LNCaP clone FGC (cell line): ENCODE data around the gene NPHS2.
A peak's percentile ranks its signal among the peaks of the same experiment; 100 is the strongest.

Experiments
- DNase-seq: peaks from one replicate; pipeline ENCODE4 v3.0.0-alpha.2; 2011; ENCODE audit warnings: low read depth
- H3K4me3 ChIP-seq: 2 replicates; pipeline ENCODE4 v1.5.1; 2011; ENCODE audit warnings: mild to moderate bottlenecking, low read depth, low read length, control low read depth
- CTCF ChIP-seq: IDR thresholded peaks from 2 replicates; pipeline ENCODE4 v1.5.1; 2012; ENCODE audit warnings: mild to moderate bottlenecking; ENCODE audit not compliant: control insufficient read depth, insufficient read depth; ENCODE audit errors: extremely low read depth

Gene NPHS2

GRCh38 chr1:179575497-179576314, at the start of gene NPHS2:
NPHS2 (minus strand) TSS chr1:179575948; CDS start chr1:179575864, 84 bp downstream.
- DNase-seq, result no peak
- no peak within 1 kb of the TSS for H3K4me3 ChIP-seq
- TF ChIP-seq CTCF, result no peak

- no peak for TF ChIP-seq CTCF
These were observed 36.6 kb upstream of the NPHS2 start for GRCh38 chr1:179612361-179612760.

GRCh38 chr1:179601093-179601492, 25.3 kb upstream of the NPHS2 start:
- H3K4me3 ChIP-seq, result no peak overlapping the region
- TF ChIP-seq CTCF, result no peak
- no peak for DNase-seq

More at GRCh38 chr1:179612361-179612760, 36.6 kb upstream of the NPHS2 start:
- no peak overlapping the region for H3K4me3 ChIP-seq
- DNase-seq, result no peak

GRCh38 chr1:179599623-179600249, 24.0 kb upstream of the NPHS2 start:
- TF ChIP-seq CTCF, result peak; percentile 81
- no peak overlapping the region for H3K4me3 ChIP-seq
- peak; percentile 42 for DNase-seq

GRCh38 chr1:179598631-179599030, 22.9 kb upstream of the NPHS2 start:
- no peak overlapping the region for H3K4me3 ChIP-seq
- TF ChIP-seq CTCF, result no peak
- no peak for DNase-seq

- no peak for TF ChIP-seq CTCF
- DNase-seq, result no peak
These were observed 16.1 kb upstream of the NPHS2 start, which contains the start of gene TDRD5 for GRCh38 chr1:179591592-179592580. TDRD5 (plus strand) TSS chr1:179591832; CDS start chr1:179592616, 784 bp downstream.

More at GRCh38 chr1:179591592-179592580, 16.1 kb upstream of the NPHS2 start, which contains the start of gene TDRD5:
- no peak within 1 kb of the TSS for H3K4me3 ChIP-seq
